Midbrain (tissue), 1 donor: ENCODE measurements around the gene SEMA5A.

Experiments
- DNase-seq: peaks from one replicate; lab custom pipeline; 2025; lab: John Stamatoyannopoulos, UW

Gene SEMA5A

GRCh38 chr5:9057406-9058000, 488.4 kb downstream of the SEMA5A start:
- DNase-seq: peak; percentile 24

- DNase-seq: no peak
Observed at GRCh38 chr5:9056046-9056445, 489.8 kb downstream of the SEMA5A start.

- no peak for DNase-seq
Observed at GRCh38 chr5:9054821-9055589, 490.9 kb downstream of the SEMA5A start.

- DNase-seq: no peak
Observed at GRCh38 chr5:9054322-9054721, 491.6 kb downstream of the SEMA5A start.

DNA sequence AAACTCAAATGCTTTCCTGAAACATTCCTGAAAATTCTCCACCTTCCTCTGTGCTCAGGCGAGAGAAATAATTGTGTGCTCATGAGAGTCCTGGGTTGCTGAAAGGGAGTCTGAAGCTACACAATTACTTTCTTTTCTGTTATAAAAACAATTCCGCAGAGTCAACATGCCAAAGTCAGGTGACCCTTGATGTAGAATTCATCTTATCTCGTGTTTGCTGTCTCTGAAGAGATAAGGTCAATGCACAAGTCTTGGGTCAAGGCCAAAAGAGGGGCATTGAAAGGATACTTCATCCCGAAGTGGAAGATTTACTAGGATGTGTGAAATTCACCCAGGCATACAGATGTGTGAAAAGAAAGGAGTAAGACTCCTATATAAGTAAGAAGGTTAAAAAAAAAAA, 493.5 kb downstream of the SEMA5A start:
- no peak for DNase-seq

GRCh38 chr5:9051779-9052178, 494.1 kb downstream of the SEMA5A start:
- no peak for DNase-seq

- DNase-seq: no peak
Observed at GRCh38 chr5:9047932-9048331, 497.9 kb downstream of the SEMA5A start.

DNA sequence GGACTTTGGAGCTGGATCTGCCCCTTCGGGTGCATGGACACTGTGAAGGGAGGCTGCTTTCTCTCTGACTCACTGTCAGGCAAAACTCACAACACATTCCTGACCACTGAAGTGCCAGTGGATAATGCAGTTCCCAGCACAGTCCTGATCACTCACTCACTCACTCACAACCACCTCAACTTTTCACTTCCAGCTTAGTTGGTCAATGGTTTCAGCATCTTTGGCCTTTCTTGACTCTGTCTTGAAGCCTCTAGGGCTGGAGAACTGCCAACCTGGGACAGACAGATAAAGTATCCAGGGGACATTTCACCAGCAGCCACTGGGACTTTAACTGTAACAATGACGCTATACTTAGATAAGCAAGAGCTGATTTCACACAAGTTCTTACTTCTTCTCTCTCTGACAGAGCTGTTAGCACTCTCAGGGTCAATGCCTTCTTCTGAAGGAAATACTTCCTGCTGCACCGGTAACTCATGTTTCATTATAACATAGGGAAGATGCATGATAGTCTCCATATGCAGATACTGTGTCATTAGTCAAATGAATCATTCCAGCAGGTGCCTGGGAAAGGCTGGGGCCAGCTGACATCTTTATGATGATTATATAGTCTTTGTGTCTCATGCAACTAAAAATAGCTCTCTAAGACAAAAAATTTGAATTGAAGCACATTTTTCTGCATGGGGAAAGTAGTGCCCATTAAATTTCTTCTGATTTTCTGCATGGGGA, 499.0 kb downstream of the SEMA5A start:
- no peak for DNase-seq

GRCh38 chr5:9045946-9046345, 499.9 kb downstream of the SEMA5A start:
- DNase-seq: no peak

DNA sequence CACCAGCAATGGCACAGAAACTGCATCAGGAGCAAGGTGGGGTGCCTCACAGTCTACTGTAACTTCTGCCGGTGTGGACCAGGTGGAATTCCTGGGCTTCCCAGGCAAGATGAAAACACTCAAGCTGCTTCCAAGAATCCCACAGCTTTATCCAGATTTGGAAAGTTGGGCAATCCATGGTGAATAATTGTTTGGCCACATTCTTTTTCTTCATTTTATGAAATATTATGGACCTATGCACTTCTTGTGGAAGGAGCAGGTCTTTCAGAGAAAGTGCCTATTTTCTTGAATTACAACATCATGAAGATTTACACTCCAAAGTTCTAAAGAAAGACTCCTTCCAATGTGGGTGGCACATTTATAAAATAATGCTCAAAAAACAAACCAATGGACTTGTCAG, 503.6 kb downstream of the SEMA5A start:
- no peak for DNase-seq

- no peak for DNase-seq
Observed at GRCh38 chr5:9040475-9040874, 505.4 kb downstream of the SEMA5A start.

DNA sequence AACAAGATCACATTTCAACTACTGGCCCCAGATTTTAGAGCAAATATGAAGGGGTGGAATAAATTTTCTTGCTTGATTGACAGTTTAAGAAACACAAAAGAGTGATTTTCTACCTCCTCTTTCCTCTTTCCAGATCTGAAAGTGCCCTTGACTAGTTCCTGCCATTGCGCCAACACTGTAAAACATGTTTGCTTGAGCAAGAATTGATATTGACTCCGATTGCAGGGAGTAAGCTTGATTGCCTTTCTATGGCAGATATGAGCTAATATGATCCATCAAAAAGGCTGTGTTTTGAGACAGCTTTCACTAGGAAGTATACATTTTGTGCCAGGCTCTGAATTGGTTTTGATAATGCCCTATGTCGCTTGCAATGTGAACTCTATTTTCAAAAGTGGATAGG, 508.8 kb downstream of the SEMA5A start:
- no peak for DNase-seq

DNA sequence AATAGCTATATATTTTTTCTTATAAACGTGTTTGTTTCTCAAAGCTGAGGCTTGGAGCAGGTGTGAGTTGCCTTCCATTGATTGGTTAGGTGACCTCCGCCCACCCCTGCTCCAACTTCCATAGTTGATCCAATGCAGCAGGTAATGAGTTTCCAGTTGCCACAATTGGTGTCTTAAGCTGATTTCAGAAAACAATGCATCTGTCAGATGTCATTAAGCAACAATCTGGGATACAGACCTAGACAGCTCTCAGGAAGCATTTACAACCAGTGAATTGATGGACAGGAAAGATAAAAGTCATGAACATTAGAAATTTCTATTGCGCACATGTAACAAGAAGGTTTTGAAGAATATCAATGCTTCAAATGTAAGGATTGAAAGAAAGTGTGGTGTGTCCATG, 510.5 kb downstream of the SEMA5A start:
- DNase-seq: no peak

GRCh38 chr5:9034649-9035048, 511.2 kb downstream of the SEMA5A start:
- DNase-seq: no peak

DNA sequence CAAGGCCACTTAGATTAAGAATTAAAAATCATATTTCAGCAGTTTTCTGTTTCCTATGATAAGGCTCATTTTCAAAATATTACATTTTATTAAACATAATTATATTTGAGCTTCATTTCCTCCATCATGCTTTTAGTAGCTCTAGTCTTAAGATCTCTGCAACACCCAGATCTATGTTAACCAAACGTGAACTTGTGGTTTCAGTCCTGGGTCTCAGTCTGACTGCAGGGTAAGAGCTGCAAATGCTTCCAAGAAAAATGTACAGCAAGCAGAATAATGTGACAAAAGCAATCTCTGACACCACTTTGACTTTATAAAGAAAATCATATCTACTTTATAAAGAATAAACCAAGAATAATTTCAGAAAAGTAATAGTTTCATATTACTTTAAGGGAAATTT, 512.4 kb downstream of the SEMA5A start:
- no peak for DNase-seq

- no peak for DNase-seq
Observed at GRCh38 chr5:9025942-9026341, 519.9 kb downstream of the SEMA5A start.

DNA sequence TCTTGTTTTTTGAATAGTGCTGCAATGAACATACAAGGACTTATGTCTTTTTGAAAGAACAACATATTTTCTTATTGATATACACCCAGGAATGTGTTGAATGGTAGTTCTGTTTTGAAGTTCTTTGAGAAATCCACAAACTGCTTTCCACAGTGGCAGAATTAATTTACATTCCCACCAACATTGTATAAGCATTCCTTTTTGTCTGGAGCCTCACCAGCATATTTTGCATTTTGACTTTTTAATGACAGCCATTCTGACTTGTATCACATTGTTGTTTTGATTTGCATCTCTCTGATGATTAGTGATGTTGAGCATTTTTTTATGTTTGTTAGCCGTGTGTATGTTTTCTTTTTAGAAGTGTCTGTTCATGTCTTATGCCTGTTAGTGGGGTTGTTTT, 524.9 kb downstream of the SEMA5A start:
- DNase-seq: no peak

GRCh38 chr5:9015937-9016270, 530.0 kb downstream of the SEMA5A start:
- no peak for DNase-seq

DNA sequence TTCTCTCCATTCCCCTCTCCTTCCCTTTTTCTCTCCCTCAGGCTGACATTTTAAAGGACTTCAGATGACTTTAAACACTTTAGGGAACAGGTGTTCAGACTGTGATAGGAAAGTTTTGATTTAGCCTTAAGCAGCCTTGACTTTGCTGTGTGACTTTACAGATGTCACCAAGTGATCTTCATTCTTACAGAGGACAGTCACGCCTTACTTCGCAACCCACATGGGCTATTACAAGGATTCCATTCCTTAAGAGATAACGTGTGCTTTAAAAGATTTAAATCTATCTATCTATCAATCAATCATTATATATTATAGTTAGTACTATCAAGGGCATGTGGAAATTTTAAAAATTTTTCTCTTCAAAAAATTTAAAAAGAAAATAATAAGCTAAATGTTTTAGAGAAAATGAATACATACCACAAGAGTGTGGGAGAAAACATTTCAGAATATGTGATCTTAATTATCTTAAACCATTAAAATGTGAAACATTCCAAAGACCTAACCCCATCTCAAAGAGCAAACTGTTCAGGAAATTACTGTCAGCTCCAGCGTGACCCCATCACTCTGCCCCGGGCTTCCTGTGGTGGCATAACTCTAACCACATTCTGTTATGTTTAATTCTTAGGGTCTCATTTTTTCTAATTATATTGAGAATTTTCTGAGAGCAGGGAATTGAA, 530.5 kb downstream of the SEMA5A start:
- DNase-seq: no peak

GRCh38 chr5:9013147-9013546, 532.7 kb downstream of the SEMA5A start:
- no peak for DNase-seq

DNA sequence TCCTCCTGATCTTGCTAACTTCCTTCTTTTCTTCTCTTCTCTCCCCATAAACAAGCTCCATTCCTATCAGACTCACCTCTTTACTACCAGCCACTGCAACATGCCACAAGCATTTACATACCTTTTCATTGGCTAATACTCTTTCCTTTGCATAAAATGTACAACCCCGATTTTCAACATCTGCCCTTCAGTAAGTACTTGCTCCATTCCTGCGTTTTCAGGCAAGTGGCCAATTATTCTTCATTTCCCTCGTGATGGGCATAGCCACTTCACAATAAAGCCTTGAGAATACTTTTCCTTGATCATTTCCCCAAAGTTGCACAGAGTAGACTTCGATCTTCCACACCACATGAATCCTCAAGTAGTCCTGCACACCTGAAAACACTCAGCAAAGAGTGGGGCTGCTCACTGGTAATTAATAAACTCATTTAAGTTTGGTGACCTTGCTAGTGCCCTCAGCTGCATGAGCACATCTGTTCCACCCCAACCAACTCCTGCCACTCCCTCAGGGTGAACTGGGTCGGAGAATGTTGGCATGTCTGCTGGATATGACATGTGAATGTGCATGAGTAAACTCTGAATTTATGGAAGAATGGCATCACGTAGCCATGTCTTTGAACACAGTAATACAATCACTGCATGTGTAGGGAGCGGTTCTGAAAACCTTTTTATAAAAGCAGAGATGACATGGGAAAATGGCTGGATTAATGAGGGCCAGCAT, 535.8 kb downstream of the SEMA5A start:
- DNase-seq: no peak

DNA sequence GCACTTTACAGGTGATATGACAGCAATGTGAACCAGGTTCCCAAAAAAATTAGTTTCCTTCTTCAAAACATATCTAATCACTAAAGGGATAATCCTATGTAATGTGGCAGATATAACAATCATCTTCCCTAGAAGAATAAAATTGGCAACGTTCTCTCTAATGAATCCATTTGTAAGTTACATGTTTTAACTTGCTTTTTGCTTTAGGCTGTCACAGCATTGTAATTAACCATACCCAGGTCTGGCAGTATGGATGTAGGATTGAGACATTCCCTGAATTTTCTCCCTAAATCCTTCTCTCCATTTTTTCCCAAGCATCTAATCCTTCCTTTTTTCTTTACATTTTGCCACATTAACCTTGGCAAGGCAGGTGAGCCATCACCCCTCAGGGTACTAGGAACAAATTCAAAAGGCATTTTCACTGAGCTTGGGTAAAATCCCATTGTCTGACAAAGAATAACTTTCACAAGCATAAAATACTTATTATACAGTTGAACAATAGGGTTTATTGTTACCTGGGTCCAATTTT, 548.3 kb downstream of the SEMA5A start:
- no peak for DNase-seq
